ENCODE results near the gene FHL2. TPM values are rescaled to one million over a fixed set of nuclear protein-coding genes. Genes with fewer than 3 reads are reported as not detected.

Gene FHL2
- total RNA-seq, result 111 and 115 TPM in 2 replicates

GRCh38 chr2:105398336-105399206 is at the start of gene FHL2:
Gene FHL2, minus strand, starts transcription at chr2:105399051. Its CDS starts 12,535 bp downstream, at chr2:105386516.

DNA sequence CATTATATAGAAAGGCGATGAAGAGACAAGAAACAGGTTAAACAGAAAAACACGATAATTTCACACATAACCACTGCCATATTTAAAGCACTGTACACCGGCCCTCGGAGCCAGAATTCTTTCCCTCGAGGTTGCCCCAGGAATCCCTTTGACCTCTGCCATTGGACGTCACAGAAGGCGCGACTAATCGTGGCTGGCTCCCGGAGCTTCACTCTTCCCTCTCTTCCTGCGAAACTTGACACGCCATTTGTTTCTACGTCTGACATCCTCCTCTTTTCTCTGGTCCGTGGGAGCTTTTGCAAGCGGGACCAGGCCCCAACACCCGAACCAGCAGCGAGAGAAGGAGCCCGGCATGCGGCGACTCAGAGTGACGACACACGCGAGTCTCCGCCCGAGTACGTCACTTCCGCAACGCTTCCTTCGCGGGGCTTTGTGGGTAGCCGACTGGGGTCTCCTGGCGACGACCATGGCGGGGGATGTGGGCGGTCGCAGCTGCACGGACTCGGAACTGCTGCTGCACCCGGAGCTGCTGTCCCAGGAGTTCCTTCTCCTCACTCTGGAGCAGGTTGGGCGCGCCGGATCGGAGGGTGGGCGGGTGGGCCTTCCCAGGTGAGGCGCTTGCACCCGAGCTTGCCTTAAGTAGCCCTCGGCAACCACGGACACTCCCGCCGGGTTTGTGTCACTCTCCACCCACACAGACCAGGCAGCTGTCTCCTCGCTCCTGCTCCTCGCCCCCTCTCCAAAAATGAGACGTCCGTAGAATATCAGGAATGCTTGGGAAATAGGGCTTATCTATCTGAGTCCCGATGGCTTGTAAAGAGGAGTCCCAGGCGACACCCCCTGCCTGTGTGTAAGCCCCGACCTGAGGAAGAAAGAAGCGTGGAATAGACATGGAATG is 61.5 kb downstream of the FHL2 start, which contains the start of gene C2orf49:
TSS of gene C2orf49 (plus strand) at position 419 of the 898 bp plus-strand sequence. CDS start at position 467, 48 bp downstream.

GRCh38 chr2:105329561-105330495 is 69.0 kb downstream of the FHL2 start, which contains the start of gene TGFBRAP1:
Gene TGFBRAP1, minus strand, starts transcription at chr2:105329735. Its CDS starts 21,434 bp downstream, at chr2:105308301.

Other genes starting within 250 kb of the FHL2 start
- not detected in 2 replicates for gene GPR45, start 157.3 kb downstream of the FHL2 start, total RNA-seq
- gene TGFBRAP1, start 69.3 kb downstream of the FHL2 start, total RNA-seq, result 18.5 and 29.8 TPM in 2 replicates
- gene C2orf49, start 61.5 kb downstream of the FHL2 start, total RNA-seq, result 19.5 and 31.5 TPM in 2 replicates